ENCODE measurements around the gene QKI.
A peak's percentile ranks its signal among the peaks of the same experiment; 100 is the strongest.
"Not testable (repeated sequence)": the region's sequence is repeated elsewhere in the genome, so short reads cannot be mapped to it uniquely, and the experiment has no call there.

Gene QKI

GRCh38 chr6:163437466-163437865 is 22.9 kb downstream of the QKI start:
- TF ChIP-seq, protein P1, sequence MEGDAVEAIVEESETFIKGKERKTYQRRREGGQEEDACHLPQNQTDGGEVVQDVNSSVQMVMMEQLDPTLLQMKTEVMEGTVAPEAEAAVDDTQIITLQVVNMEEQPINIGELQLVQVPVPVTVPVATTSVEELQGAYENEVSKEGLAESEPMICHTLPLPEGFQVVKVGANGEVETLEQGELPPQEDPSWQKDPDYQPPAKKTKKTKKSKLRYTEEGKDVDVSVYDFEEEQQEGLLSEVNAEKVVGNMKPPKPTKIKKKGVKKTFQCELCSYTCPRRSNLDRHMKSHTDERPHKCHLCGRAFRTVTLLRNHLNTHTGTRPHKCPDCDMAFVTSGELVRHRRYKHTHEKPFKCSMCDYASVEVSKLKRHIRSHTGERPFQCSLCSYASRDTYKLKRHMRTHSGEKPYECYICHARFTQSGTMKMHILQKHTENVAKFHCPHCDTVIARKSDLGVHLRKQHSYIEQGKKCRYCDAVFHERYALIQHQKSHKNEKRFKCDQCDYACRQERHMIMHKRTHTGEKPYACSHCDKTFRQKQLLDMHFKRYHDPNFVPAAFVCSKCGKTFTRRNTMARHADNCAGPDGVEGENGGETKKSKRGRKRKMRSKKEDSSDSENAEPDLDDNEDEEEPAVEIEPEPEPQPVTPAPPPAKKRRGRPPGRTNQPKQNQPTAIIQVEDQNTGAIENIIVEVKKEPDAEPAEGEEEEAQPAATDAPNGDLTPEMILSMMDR (IDR thresholded peaks at IDR 0.05; ENCODE audit: low read length): no peak
- TF ChIP-seq EZH2 (optimal IDR thresholded peaks at IDR 0.05; ENCODE audit: low read depth, low read length) (no peak), EZH2phosphoT487 (IDR thresholded peaks at IDR 0.05; ENCODE audit: low read length) (no peak)
- DNase-seq: no peak
- Histone ChIP-seq H4K20me1 (ENCODE audit: insufficient read depth, low read length) (peaks cover 4% of the 10 kb centered on the region; the same call in 1 of the 2 replicates), H3K9me2 (replicated peaks; ENCODE audit: insufficient read depth, low read length) (no peaks in the 10 kb centered on the region), H3K4me1 (ENCODE audit: low read length) (0 out of 2 replicates have a peak, but pooled peaks cover 8% of the 10 kb centered on the region), H3K4me2 (ENCODE audit: low read depth, low read length) (peak overlapping the region; percentile 24; the same call in 1 of the 2 replicates), H2AFZ (ENCODE audit: low read length) (no peak overlapping the region), H3K4me3 (ENCODE audit: low read length) (no peak overlapping the region), H3K9me3 (replicated peaks; ENCODE audit: insufficient read depth, low read length) (no peaks in the 10 kb centered on the region), H3K36me3 (replicated peaks; ENCODE audit: insufficient read depth, low read length) (no peaks in the 10 kb centered on the region), H3K79me2 (ENCODE audit: low read length) (peaks cover 85% of the 10 kb centered on the region), H3K9ac (ENCODE audit: low read length) (no peak overlapping the region), H3F3A (ENCODE audit: insufficient read depth, low read length) (no peaks in the 10 kb centered on the region; the same call in 1 of the 2 replicates), H3K27me3 (replicated peaks; ENCODE audit: insufficient read depth, low read length) (no peaks in the 10 kb centered on the region), H3K27ac (ENCODE audit: low read length) (peak overlapping the region; percentile 16; the same call in 1 of the 2 replicates)

- H3K27me3 ChIP-seq (replicated peaks; ENCODE audit: insufficient read depth, low read length): no peaks in the 10 kb centered on the region
Measured at GRCh38 chr6:163438298-163438939, 23.9 kb downstream of the QKI start.

DNA sequence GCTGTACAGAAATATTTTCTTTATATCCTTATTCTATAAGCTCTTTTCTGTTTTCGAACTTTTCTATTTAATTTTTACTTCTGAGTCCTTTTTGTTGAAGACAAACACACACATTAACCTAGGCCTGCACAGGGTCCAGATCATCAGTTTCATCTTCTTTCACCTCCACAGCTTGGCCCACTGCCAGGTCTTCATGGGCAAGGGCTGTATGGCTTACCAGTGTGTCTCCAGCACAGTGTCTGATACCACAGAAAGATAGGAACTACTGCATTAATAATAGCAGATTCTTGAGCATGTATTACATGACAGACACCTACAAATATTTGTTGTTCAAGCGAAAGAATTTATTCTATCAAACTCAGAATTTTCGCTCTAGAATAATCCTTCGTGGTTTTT is 24.4 kb downstream of the QKI start:
- TF ChIP-seq EZH2phosphoT487 (IDR thresholded peaks at IDR 0.05; ENCODE audit: low read length): no peak
- TF ChIP-seq, protein P1 (IDR thresholded peaks at IDR 0.05; ENCODE audit: low read length): no peak
- TF ChIP-seq EZH2 (optimal IDR thresholded peaks at IDR 0.05; ENCODE audit: low read depth, low read length): no peak
- Histone ChIP-seq H3K9me3 (replicated peaks; ENCODE audit: insufficient read depth, low read length) (no peaks in the 10 kb centered on the region), H3K27ac (ENCODE audit: low read length) (no peak overlapping the region), H3K79me2 (ENCODE audit: low read length) (peaks cover 85% of the 10 kb centered on the region), H3K27me3 (replicated peaks; ENCODE audit: insufficient read depth, low read length) (no peaks in the 10 kb centered on the region), H3K9me2 (replicated peaks; ENCODE audit: insufficient read depth, low read length) (no peaks in the 10 kb centered on the region), H4K20me1 (ENCODE audit: insufficient read depth, low read length) (peaks cover 4% of the 10 kb centered on the region; the same call in 1 of the 2 replicates), H2AFZ (ENCODE audit: low read length) (no peak overlapping the region), H3K4me3 (ENCODE audit: low read length) (no peak overlapping the region), H3K4me2 (ENCODE audit: low read depth, low read length) (no peak overlapping the region), H3K36me3 (replicated peaks; ENCODE audit: insufficient read depth, low read length) (no peaks in the 10 kb centered on the region), H3F3A (ENCODE audit: insufficient read depth, low read length) (no peaks in the 10 kb centered on the region; the same call in 1 of the 2 replicates), H3K9ac (ENCODE audit: low read length) (no peak overlapping the region), H3K4me1 (ENCODE audit: low read length) (0 out of 2 replicates have a peak, but pooled peaks cover 8% of the 10 kb centered on the region)
- DNase-seq: peak; percentile 75

More at GRCh38 chr6:163438298-163438939, 23.9 kb downstream of the QKI start:
- no peaks in the 10 kb centered on the region for H3K9me3 ChIP-seq (replicated peaks; ENCODE audit: insufficient read depth, low read length)
- 0 out of 2 replicates have a peak, but pooled peaks cover 8% of the 10 kb centered on the region for H3K4me1 ChIP-seq (ENCODE audit: low read length)
- peaks cover 84% of the 10 kb centered on the region for H3K79me2 ChIP-seq (ENCODE audit: low read length)
- no peaks in the 10 kb centered on the region for H3K9me2 ChIP-seq (replicated peaks; ENCODE audit: insufficient read depth, low read length)
- H3K9ac ChIP-seq (ENCODE audit: low read length): no peak overlapping the region
- no peaks in the 10 kb centered on the region; the same call in 1 of the 2 replicates for H3F3A ChIP-seq (ENCODE audit: insufficient read depth, low read length)
- no peaks in the 10 kb centered on the region for H3K36me3 ChIP-seq (replicated peaks; ENCODE audit: insufficient read depth, low read length)
- no peak overlapping the region for H3K4me2 ChIP-seq (ENCODE audit: low read depth, low read length)
- H3K27ac ChIP-seq (ENCODE audit: low read length): no peak overlapping the region
- TF ChIP-seq, protein P1 (IDR thresholded peaks at IDR 0.05; ENCODE audit: low read length): no peak
- peaks cover 4% of the 10 kb centered on the region; the same call in 1 of the 2 replicates for H4K20me1 ChIP-seq (ENCODE audit: insufficient read depth, low read length)
- no peak for DNase-seq
- no peak overlapping the region for H3K4me3 ChIP-seq (ENCODE audit: low read length)
- no peak overlapping the region for H2AFZ ChIP-seq (ENCODE audit: low read length)

- H3K4me1 ChIP-seq (ENCODE audit: low read length); H3K9ac ChIP-seq (ENCODE audit: low read length); DNase-seq; H3K27me3 ChIP-seq (replicated peaks; ENCODE audit: insufficient read depth, low read length); H3K4me2 ChIP-seq (ENCODE audit: low read depth, low read length); H3K4me3 ChIP-seq (ENCODE audit: low read length); H4K20me1 ChIP-seq (ENCODE audit: insufficient read depth, low read length); H2AFZ ChIP-seq (ENCODE audit: low read length); H3K9me3 ChIP-seq (replicated peaks; ENCODE audit: insufficient read depth, low read length); H3F3A ChIP-seq (ENCODE audit: insufficient read depth, low read length); H3K9me2 ChIP-seq (replicated peaks; ENCODE audit: insufficient read depth, low read length); H3K27ac ChIP-seq (ENCODE audit: low read length); H3K36me3 ChIP-seq (replicated peaks; ENCODE audit: insufficient read depth, low read length): not testable (repeated sequence)
- H3K79me2 ChIP-seq (ENCODE audit: low read length): peaks cover 85% of the 10 kb centered on the region
Measured at GRCh38 chr6:163439390-163439789, 24.9 kb downstream of the QKI start.

Measured in MM.1S (cell line).